Measurements from ENCODE around the gene STK10. TPM values are rescaled to one million over a fixed set of nuclear protein-coding genes. Genes with fewer than 3 reads are reported as not detected.

STK10 gene
- total and polyA plus RNA-seq, 2 of the 8 experiments (the other 6 are each of a cell fraction or from before 2014, with no cell fraction given): 10.5 to 21.4 TPM

DNA sequence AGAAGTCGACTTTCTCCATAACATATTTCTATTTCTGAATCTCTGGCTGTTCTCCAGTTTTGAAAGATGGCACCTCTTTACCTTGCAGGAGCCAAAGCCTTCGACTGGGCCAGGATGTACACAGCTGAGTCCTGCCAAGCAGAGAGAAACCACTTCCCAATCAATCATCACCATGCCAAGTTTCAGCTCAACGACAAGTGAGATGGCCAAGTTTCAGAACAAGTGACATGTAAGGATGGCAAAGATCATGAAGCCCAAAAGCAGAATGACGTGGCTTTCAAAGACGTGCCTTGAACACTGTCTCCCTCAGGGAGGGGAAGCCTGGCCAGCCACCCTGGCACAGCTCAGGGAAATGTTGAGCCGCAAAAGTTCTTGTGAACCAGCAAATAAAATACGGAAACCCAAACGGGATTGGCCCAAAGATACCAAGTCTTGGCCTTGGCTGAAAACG, 17.7 kb downstream of the STK10 start:
- Histone ChIP-seq H3K4me3 (ENCODE audit: extremely low read depth in 1 of 4, insufficient read depth in 2 of 4, low read depth in 3 of 4, low read length in 4 of 4) (no peak overlapping the region), H4K8ac (ENCODE audit: extremely low read depth, insufficient read depth, low read length) (no peak overlapping the region), H3K27me3 (replicated peaks in 1 of 4; ENCODE audit: control insufficient read depth in 3 of 4, extremely low read depth in 1 of 4, insufficient read depth in 3 of 4, low read length in 3 of 4) (no peaks in the 10 kb centered on the region), H2AFZ (ENCODE audit: low read length) (no peak overlapping the region), H4K20me1 (replicated peaks in 1 of 2; ENCODE audit: control insufficient read depth in 1 of 2, insufficient read depth in 2 of 2, low read length in 2 of 2) (no peaks in the 10 kb centered on the region), H3K56ac (replicated peaks; ENCODE audit: insufficient read length, low read depth, low read length) (no peak overlapping the region), H3K79me2 (ENCODE audit: control insufficient read depth in 1 of 2, insufficient read depth in 2 of 2, low read length in 2 of 2) (no peaks in the 10 kb centered on the region), H3K4me2 (ENCODE audit: insufficient read depth in 1 of 2, low read depth in 2 of 2, low read length in 2 of 2) (no peak overlapping the region), H2AK5ac (ENCODE audit: low read depth, low read length) (no peak overlapping the region; the same call in 1 of the 2 replicates), H2BK12ac (ENCODE audit: low read depth, low read length) (no peak overlapping the region), H2BK120ac (replicated peaks; ENCODE audit: low read depth, low read length) (no peak overlapping the region), H3K14ac (ENCODE audit: insufficient read length) (no peak overlapping the region), H2BK5ac (ENCODE audit: low read depth, low read length) (no peak overlapping the region), H4K91ac (replicated peaks; ENCODE audit: insufficient read length, low read length) (no peak overlapping the region), H3K9me3 (ENCODE audit: insufficient read depth in 2 of 2, low read depth in 1 of 2, low read length in 1 of 2) (no peaks in the 10 kb centered on the region), H2BK15ac (ENCODE audit: low read length) (no peak overlapping the region), H2BK20ac (ENCODE audit: low read length) (no peak overlapping the region), H4K5ac (ENCODE audit: insufficient read length, low read depth, low read length) (no peak overlapping the region), H3K36me3 (ENCODE audit: control insufficient read depth in 2 of 4, insufficient read depth in 4 of 4, low read length in 3 of 4) (no peaks in the 10 kb centered on the region), H3K23me2 (ENCODE audit: low read depth, low read length) (no peaks in the 10 kb centered on the region; the same call in 1 of the 2 replicates), H3K27ac (ENCODE audit: low read depth, low read length) (no peak overlapping the region), H3K4me1 (replicated peaks in 1 of 4; ENCODE audit: control insufficient read depth in 3 of 4, insufficient read depth in 4 of 4, low read length in 3 of 4) (peaks cover 0 to 10% (median 4%) of the 10 kb centered on the region in 4 experiments; a peak in 4 of 7 replicates), H3K9ac (replicated peaks in 1 of 4; ENCODE audit: extremely low read depth in 1 of 4, low read depth in 3 of 4, low read length in 3 of 4) (no peak overlapping the region), H3K79me1 (ENCODE audit: low read depth, low read length) (peaks cover 8% of the 10 kb centered on the region; the same call in 1 of the 2 replicates), H3K18ac (ENCODE audit: extremely low read depth, low read length) (no peak overlapping the region), H3K23ac (ENCODE audit: insufficient read length) (no peak overlapping the region), H3K4ac (replicated peaks; ENCODE audit: insufficient read length, low read depth, low read length) (no peak overlapping the region)
- TF ChIP-seq SAP30 (IDR thresholded peaks at IDR 0.05; ENCODE audit: insufficient read depth, insufficient replicate concordance, low read length): no peak
- no peak for TF ChIP-seq CREB1 (IDR thresholded peaks at IDR 0.05)
- no peak for TF ChIP-seq KDM4A (IDR thresholded peaks at IDR 0.05; ENCODE audit: low read depth, low read length, severe bottlenecking)
- no peak for TF ChIP-seq SIX5 (IDR thresholded peaks at IDR 0.05; ENCODE audit: low read depth, low read length)
- TF ChIP-seq CHD1 (IDR thresholded peaks at IDR 0.05; ENCODE audit: low read depth, low read length): no peak
- no peak for TF ChIP-seq CEBPB (IDR thresholded peaks at IDR 0.05; ENCODE audit: low read depth, low read length)
- no peak for TF ChIP-seq SIN3A (conservative IDR thresholded peaks at IDR 0.05 in 1 of 2, IDR thresholded peaks at IDR 0.05 in 1 of 2; ENCODE audit: low read depth in 1 of 2, low read length in 2 of 2)
- TF ChIP-seq ZNF274 (IDR thresholded peaks at IDR 0.05; ENCODE audit: borderline replicate concordance, extremely low read depth, low read length): no peak
- TF ChIP-seq JUN (IDR thresholded peaks at IDR 0.05; ENCODE audit: low read depth, low read length): no peak
- TF ChIP-seq CHD2 (IDR thresholded peaks at IDR 0.05; ENCODE audit: low read length): no peak
- WGBS, 2 experiments (ENCODE audit: extremely low coverage in 1 of 2, insufficient coverage in 1 of 2, insufficient read length in 1 of 2, insufficient replicate concordance in 2 of 2, low coverage in 1 of 2, low lambda C conversion rate in 2 of 2, missing lambda C conversion rate in 1 of 2): 87% methylated on average over 9 of the region's 9 CpGs; no CpG with 5 or more reads in 1 of the 2 experiments
- DNase-seq (ENCODE audit: low read depth in 1 of 2, low spot score in 2 of 2) (no peak), FAIRE-seq (no peak)
- CTCF ChIA-PET (ENCODE audit: partially characterized antibody): interaction anchor here (0.5 to 1.0 kb wide), 3 partner anchors 18 to 470 kb away, joined by 3 to 4 read pairs (median 3); partner anchors contain the start of gene STK10
- POLR2A ChIA-PET (ENCODE audit: partially characterized antibody): interaction anchor here (0.9 kb wide), 1 partner anchor 9 kb away, joined by 3 read pairs; no protein-coding TSS in a partner anchor

Measured in H1 (cell line).